ENCODE results near the gene DLG2. TPM values are rescaled to one million over a fixed set of nuclear protein-coding genes. Genes with fewer than 3 reads are reported as not detected.

Gene DLG2
- total and polyA plus RNA-seq, 4 donors: 0.30 to 5.5 (median 0.68) TPM

DNA sequence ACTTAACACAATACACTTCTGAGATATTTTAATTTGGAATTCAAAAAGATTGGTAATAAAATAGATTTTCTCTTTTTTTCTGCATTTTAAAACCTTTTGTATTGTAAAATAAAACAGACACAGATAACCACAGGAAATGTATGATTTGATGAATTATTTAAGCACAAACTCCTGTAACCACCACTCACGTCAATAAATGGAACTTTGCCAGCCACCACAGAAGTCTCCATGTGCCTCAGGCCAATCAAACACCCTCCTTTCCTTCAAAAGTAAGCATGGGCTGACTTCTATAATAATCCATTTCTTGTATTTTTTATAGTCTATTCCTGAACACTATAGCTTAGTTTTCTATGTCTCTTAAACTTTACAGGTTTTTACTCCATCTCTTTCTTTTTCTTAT, 721.7 kb downstream of the DLG2 start:
- TF ChIP-seq REST (IDR thresholded peaks at IDR 0.05) (no peak), RAD21 (IDR thresholded peaks at IDR 0.05) (no peak), YY1 (IDR thresholded peaks at IDR 0.05) (no peak), FOXA2 (IDR thresholded peaks at IDR 0.05) (no peak), SP1 (IDR thresholded peaks at IDR 0.05) (no peak), EGR1 (IDR thresholded peaks at IDR 0.05; ENCODE audit: low read depth in 2 of 2) (no peak), RXRA (IDR thresholded peaks at IDR 0.05) (no peak)
- TF ChIP-seq, protein P1, sequence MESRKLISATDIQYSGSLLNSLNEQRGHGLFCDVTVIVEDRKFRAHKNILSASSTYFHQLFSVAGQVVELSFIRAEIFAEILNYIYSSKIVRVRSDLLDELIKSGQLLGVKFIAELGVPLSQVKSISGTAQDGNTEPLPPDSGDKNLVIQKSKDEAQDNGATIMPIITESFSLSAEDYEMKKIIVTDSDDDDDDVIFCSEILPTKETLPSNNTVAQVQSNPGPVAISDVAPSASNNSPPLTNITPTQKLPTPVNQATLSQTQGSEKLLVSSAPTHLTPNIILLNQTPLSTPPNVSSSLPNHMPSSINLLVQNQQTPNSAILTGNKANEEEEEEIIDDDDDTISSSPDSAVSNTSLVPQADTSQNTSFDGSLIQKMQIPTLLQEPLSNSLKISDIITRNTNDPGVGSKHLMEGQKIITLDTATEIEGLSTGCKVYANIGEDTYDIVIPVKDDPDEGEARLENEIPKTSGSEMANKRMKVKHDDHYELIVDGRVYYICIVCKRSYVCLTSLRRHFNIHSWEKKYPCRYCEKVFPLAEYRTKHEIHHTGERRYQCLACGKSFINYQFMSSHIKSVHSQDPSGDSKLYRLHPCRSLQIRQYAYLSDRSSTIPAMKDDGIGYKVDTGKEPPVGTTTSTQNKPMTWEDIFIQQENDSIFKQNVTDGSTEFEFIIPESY (IDR thresholded peaks at IDR 0.05): no peak
- H3K9me3 ChIP-seq (ENCODE audit: control insufficient read depth in 4 of 4, low read length in 3 of 4): no peaks in the 10 kb centered on the region
- H3K27me3 ChIP-seq (ENCODE audit: control insufficient read depth in 4 of 4, insufficient read depth in 4 of 4, low read length in 3 of 4): no peaks in the 10 kb centered on the region
- no peak overlapping the region for H3K9ac ChIP-seq (ENCODE audit: low read depth in 1 of 2, low read length in 2 of 2)
- WGBS: 11% methylated on average over 1 of the region's 1 CpG
- no peak for DNase-seq (ENCODE audit: low spot score)
- no peaks in the 10 kb centered on the region for H3K36me3 ChIP-seq (ENCODE audit: control insufficient read depth in 4 of 4, insufficient read depth in 3 of 4, low read depth in 1 of 4, low read length in 3 of 4)
- no peak overlapping the region for H3K4me3 ChIP-seq (ENCODE audit: low read depth in 1 of 3, low read length in 3 of 3)
- no peak overlapping the region for H3K27ac ChIP-seq (ENCODE audit: low read depth in 1 of 2, low read length in 2 of 2)
- no peaks in the 10 kb centered on the region for H3K4me1 ChIP-seq (ENCODE audit: control insufficient read depth in 4 of 4, insufficient read depth in 4 of 4, low read length in 3 of 4)

- Histone ChIP-seq H3K9me3 (ENCODE audit: control insufficient read depth in 4 of 4, low read length in 3 of 4) (no peaks in the 10 kb centered on the region), H3K27ac (ENCODE audit: low read depth in 1 of 2, low read length in 2 of 2) (no peak overlapping the region), H3K9ac (ENCODE audit: low read depth in 1 of 2, low read length in 2 of 2) (no peak overlapping the region), H3K4me3 (ENCODE audit: low read depth in 1 of 3, low read length in 3 of 3) (no peak overlapping the region), H3K4me1 (ENCODE audit: control insufficient read depth in 4 of 4, insufficient read depth in 4 of 4, low read length in 3 of 4) (no peaks in the 10 kb centered on the region), H3K36me3 (ENCODE audit: control insufficient read depth in 4 of 4, insufficient read depth in 3 of 4, low read depth in 1 of 4, low read length in 3 of 4) (no peaks in the 10 kb centered on the region), H3K27me3 (ENCODE audit: control insufficient read depth in 4 of 4, insufficient read depth in 4 of 4, low read length in 3 of 4) (no peaks in the 10 kb centered on the region)
- WGBS: 55% methylated on average over 3 of the region's 3 CpGs
- TF ChIP-seq, protein P2, sequence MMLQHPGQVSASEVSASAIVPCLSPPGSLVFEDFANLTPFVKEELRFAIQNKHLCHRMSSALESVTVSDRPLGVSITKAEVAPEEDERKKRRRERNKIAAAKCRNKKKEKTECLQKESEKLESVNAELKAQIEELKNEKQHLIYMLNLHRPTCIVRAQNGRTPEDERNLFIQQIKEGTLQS (IDR thresholded peaks at IDR 0.05): no peak
- TF ChIP-seq EGR1 (IDR thresholded peaks at IDR 0.05; ENCODE audit: low read depth in 2 of 2): no peak
- TF ChIP-seq, protein P3, sequence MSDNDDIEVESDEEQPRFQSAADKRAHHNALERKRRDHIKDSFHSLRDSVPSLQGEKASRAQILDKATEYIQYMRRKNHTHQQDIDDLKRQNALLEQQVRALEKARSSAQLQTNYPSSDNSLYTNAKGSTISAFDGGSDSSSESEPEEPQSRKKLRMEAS (IDR thresholded peaks at IDR 0.05): no peak
- TF ChIP-seq HNF4A (conservative IDR thresholded peaks at IDR 0.05): no peak
- no peak for TF ChIP-seq YY1 (IDR thresholded peaks at IDR 0.05)
- TF ChIP-seq, protein P1 (IDR thresholded peaks at IDR 0.05): no peak
- no peak for TF ChIP-seq REST (IDR thresholded peaks at IDR 0.05)
- no peak for TF ChIP-seq SP1 (IDR thresholded peaks at IDR 0.05)
- TF ChIP-seq NR2F2 (IDR thresholded peaks at IDR 0.05): no peak
- no peak for TF ChIP-seq FOXA2 (IDR thresholded peaks at IDR 0.05)
- no peak for TF ChIP-seq JUND (IDR thresholded peaks at IDR 0.05)
- no peak for TF ChIP-seq FOXA1 (IDR thresholded peaks at IDR 0.05)
- DNase-seq (ENCODE audit: low spot score): no peak
Measured at GRCh38 chr11:84902445-84902844, 724.7 kb downstream of the DLG2 start.
